Measurements from ENCODE around the gene DNAAF3. TPM values are rescaled to one million over a fixed set of nuclear protein-coding genes. Genes with fewer than 3 reads are reported as not detected.

Gene DNAAF3
- under 1 TPM in 1 of 4 donors, not detected in 3; 0.40 TPM for total RNA-seq

GRCh38 chr19:55166530-55167268 lies at the start of gene DNAAF3:
DNAAF3 (minus strand) TSS chr19:55166613; CDS start chr19:55166413, 200 bp downstream.
- Histone ChIP-seq H3K4me3 (peak within 1 kb of the TSS in 3 of 4 donors; percentile 15 to 52 (median 52)), H3K9me3 (no peaks in the 10 kb centered on the region), H3K36me3 (no peaks in the 10 kb centered on the region), H3K27ac (no peak within 1 kb of the TSS), H3K27me3 (peaks cover 0 to 24% of the 10 kb centered on the region in 2 donors), H3K4me1 (peaks cover 0 to 15% (median 4%) of the 10 kb centered on the region in 4 donors)
- DNase-seq, result peak; percentile 47 to 94 (median 93)
- no peak for TF ChIP-seq CTCF (IDR thresholded peaks at IDR 0.05)

GRCh38 chr19:55213547-55213946 lies 47.1 kb upstream of the DNAAF3 start:
- no peaks in the 10 kb centered on the region for H3K36me3 ChIP-seq
- DNase-seq, result no peak
- H3K27ac ChIP-seq, result no peak overlapping the region
- H3K9me3 ChIP-seq, result peaks cover 0 to 9% (median 4%) of the 10 kb centered on the region in 4 donors
- H3K27me3 ChIP-seq, result no peaks in the 10 kb centered on the region
- no peak for TF ChIP-seq CTCF (IDR thresholded peaks at IDR 0.05)
- no peak for TF ChIP-seq POLR2A (IDR thresholded peaks at IDR 0.05)
- no peak overlapping the region for H3K4me3 ChIP-seq
- peaks cover 0 to 23% (median 1%) of the 10 kb centered on the region in 4 donors for H3K4me1 ChIP-seq

- no peaks in the 10 kb centered on the region for H3K27me3 ChIP-seq
- H3K9me3 ChIP-seq, result peaks cover 0 to 9% (median 4%) of the 10 kb centered on the region in 4 donors
- H3K27ac ChIP-seq, result no peak overlapping the region
- TF ChIP-seq CTCF (IDR thresholded peaks at IDR 0.05), result peak in 4 of 6 experiments; percentile 32 to 66 (median 62)
- no peak for TF ChIP-seq POLR2A (IDR thresholded peaks at IDR 0.05)
- peaks cover 0 to 21% (median 1%) of the 10 kb centered on the region in 4 donors for H3K4me1 ChIP-seq
- H3K4me3 ChIP-seq, result no peak overlapping the region
- no peaks in the 10 kb centered on the region for H3K36me3 ChIP-seq
- DNase-seq, result peak in 2 of 3 donors; percentile 69 to 80
Observed at GRCh38 chr19:55212447-55212846, 46.0 kb upstream of the DNAAF3 start.

- Histone ChIP-seq H3K4me3 (peak overlapping the region in 2 of 4 donors; percentile 58 to 65), H3K27ac (peak overlapping the region in 3 of 4 donors; percentile 84 to 98 (median 95)), H3K9me3 (peaks cover 0 to 9% (median 4%) of the 10 kb centered on the region in 4 donors), H3K4me1 (peaks cover 0 to 16% (median 0%) of the 10 kb centered on the region in 4 donors), H3K36me3 (peaks cover 0 to 11% (median 0%) of the 10 kb centered on the region in 3 donors), H3K27me3 (no peaks in the 10 kb centered on the region)
- TF ChIP-seq POLR2A (IDR thresholded peaks at IDR 0.05), result no peak
- TF ChIP-seq CTCF (IDR thresholded peaks at IDR 0.05), result no peak
- no peak for DNase-seq
Observed at GRCh38 chr19:55209693-55210472, 43.5 kb upstream of the DNAAF3 start.

- H3K36me3 ChIP-seq, result peaks cover 0 to 19% (median 0%) of the 10 kb centered on the region in 3 donors
- TF ChIP-seq CTCF (IDR thresholded peaks at IDR 0.05), result no peak
- peak; percentile 46 to 79 for TF ChIP-seq POLR2A (IDR thresholded peaks at IDR 0.05)
- peak within 1 kb of the TSS in 3 of 4 donors; percentile 84 to 98 (median 95) for H3K27ac ChIP-seq
- no peaks in the 10 kb centered on the region for H3K27me3 ChIP-seq
- peak in 2 of 3 donors; percentile 84 to 86 for DNase-seq
- H3K9me3 ChIP-seq, result peaks cover 0 to 9% (median 4%) of the 10 kb centered on the region in 4 donors
- H3K4me3 ChIP-seq, result peak within 1 kb of the TSS in 3 of 4 donors; percentile 31 to 65 (median 58)
- peaks cover 0 to 16% (median 0%) of the 10 kb centered on the region in 4 donors for H3K4me1 ChIP-seq
Observed at GRCh38 chr19:55208880-55209692, 42.7 kb upstream of the DNAAF3 start, which contains the start of gene PTPRH. PTPRH (minus strand) TSS chr19:55209501; CDS start chr19:55209433, 68 bp downstream.
